PC-3 (cell line): ENCODE measurements around the gene KRTAP12-1. TPM values are rescaled to one million over a fixed set of nuclear protein-coding genes. Genes with fewer than 3 reads are reported as not detected.
"Not testable (repeated sequence)": the region's sequence is repeated elsewhere in the genome, so short reads cannot be mapped to it uniquely, and the experiment has no call there.

Experiments used
- ATAC-seq: fragments of 200-7000 bp; cut with Tn5 transposase; 2 replicates; pipeline ENCODE4 v1.9.1; 2020; ENCODE audit warnings: mild to moderate bottlenecking, moderate library complexity
- BruUV-seq: library from RNA; stranded (reverse); fragments of 400-500 nt; replicated peaks from 2 replicates; lab custom pipeline; 2021; lab: Mats Ljungman, UMichigan
- CTCF ChIA-PET: fragments of 300-600 bp; sonication (Branson Sonifier 250); formaldehyde crosslinking; loops from one replicate; lab custom pipeline; 2022; ENCODE audit warnings: antibody characterized with exemption; lab: Charles Lee
- POLR2A ChIA-PET: fragments of 300-600 bp; sonication (Branson Sonifier 250); formaldehyde crosslinking; loops from one replicate; lab custom pipeline; 2022; ENCODE audit warnings: antibody characterized with exemption; ENCODE audit not compliant: unreplicated experiment; lab: Charles Lee
- DNase-seq: peaks from one replicate; pipeline ENCODE4 v3.0.0-alpha.2; 2015
- H2AFZ ChIP-seq: fragments of 300-600 bp; sonication (generic); 2 replicates; pipeline ENCODE4 v1.6.0; 2016; ENCODE audit warnings: antibody characterized with exemption, low read length
- H3F3A ChIP-seq: fragments of 300-600 bp; sonication (generic); one replicate; pipeline ENCODE4 v1.6.0; 2017; ENCODE audit warnings: antibody characterized with exemption, low read length, control low read depth, mild to moderate bottlenecking; ENCODE audit not compliant: unreplicated experiment
- H3K27ac ChIP-seq: fragments of 300-600 bp; sonication (generic); 2 replicates; pipeline ENCODE4 v1.5.1; 2016; ENCODE audit warnings: mild to moderate bottlenecking, low read length
- H3K27me3 ChIP-seq: fragments of 300-600 bp; sonication (generic); 2 replicates; pipeline ENCODE4 v1.6.1; 2016; ENCODE audit warnings: low read length, mixed read lengths
- H3K36me3 ChIP-seq: fragments of 300-600 bp; sonication (generic); 2 replicates; pipeline ENCODE4 v1.6.1; 2016; ENCODE audit warnings: low read depth, mixed run types, low read length, mixed read lengths
- H3K4me1 ChIP-seq: fragments of 300-600 bp; sonication (generic); 2 replicates; pipeline ENCODE4 v1.5.1; 2016; ENCODE audit warnings: low read length; ENCODE audit not compliant: insufficient read depth
- H3K4me2 ChIP-seq: fragments of 300-600 bp; sonication (generic); 2 replicates; pipeline ENCODE4 v1.6.0; 2016; ENCODE audit warnings: low read length
- H3K4me3 ChIP-seq: fragments of 300-600 bp; sonication (generic); 2 replicates; pipeline ENCODE4 v1.5.1; 2016; ENCODE audit warnings: mild to moderate bottlenecking, low read length, mixed read lengths
- H3K79me2 ChIP-seq: fragments of 300-600 bp; sonication (generic); 2 replicates; pipeline ENCODE4 v1.6.1; 2017; ENCODE audit warnings: low read length, mixed read lengths
- H3K9ac ChIP-seq: fragments of 300-600 bp; sonication (generic); 2 replicates; pipeline ENCODE4 v1.6.0; 2016; ENCODE audit warnings: mild to moderate bottlenecking, low read length
- H3K9me2 ChIP-seq: fragments of 300-600 bp; sonication (generic); replicated peaks from 2 replicates; pipeline ENCODE4 v1.6.1; 2016; ENCODE audit warnings: mixed run types, low read length, mixed read lengths
- H3K9me3 ChIP-seq: fragments of 300-600 bp; sonication (generic); 2 replicates; pipeline ENCODE4 v1.6.1; 2016; ENCODE audit warnings: low read length, mixed read lengths
- H4K20me1 ChIP-seq: fragments of 300-600 bp; sonication (generic); 2 replicates; pipeline ENCODE4 v1.6.1; 2016; ENCODE audit warnings: low read length, mixed read lengths
- EZH2 ChIP-seq: fragments of 300-600 bp; sonication (generic); IDR thresholded peaks from one replicate; pipeline ENCODE4 v1.6.1; 2017; ENCODE audit warnings: antibody characterized with exemption, mild to moderate bottlenecking, low read length; ENCODE audit not compliant: unreplicated experiment
- EZH2phosphoT487 ChIP-seq: fragments of 300-600 bp; sonication (generic); IDR thresholded peaks from 2 replicates; pipeline ENCODE4 v1.6.1; 2018; ENCODE audit warnings: mild to moderate bottlenecking, antibody characterized with exemption, low read length, borderline replicate concordance
- intact Hi-C: fragments of 100-400 bp; cut with micrococcal nuclease; formaldehyde crosslinking; loops from 2 replicates; pipeline ENCODE4 v1.9.0; 2023
- total RNA-seq: library from RNA; depleted of rRNA; stranded (reverse); fragments of >200 nt; gene quantifications from 2 replicates; pipeline ENCODE4 v1.2.3, GENCODE V29; 2014
- TF ChIP-seq, protein P1 (sequence below): fragments of 300-600 bp; sonication (generic); conservative IDR thresholded peaks from 2 replicates; pipeline ENCODE4 v1.5.1; 2017; ENCODE audit warnings: antibody characterized with exemption, low read depth, mild to moderate bottlenecking, low read length

The KRTAP12-1 gene
- total RNA-seq, 1 experiment from 2014 or later = 0.62 TPM

DNA sequence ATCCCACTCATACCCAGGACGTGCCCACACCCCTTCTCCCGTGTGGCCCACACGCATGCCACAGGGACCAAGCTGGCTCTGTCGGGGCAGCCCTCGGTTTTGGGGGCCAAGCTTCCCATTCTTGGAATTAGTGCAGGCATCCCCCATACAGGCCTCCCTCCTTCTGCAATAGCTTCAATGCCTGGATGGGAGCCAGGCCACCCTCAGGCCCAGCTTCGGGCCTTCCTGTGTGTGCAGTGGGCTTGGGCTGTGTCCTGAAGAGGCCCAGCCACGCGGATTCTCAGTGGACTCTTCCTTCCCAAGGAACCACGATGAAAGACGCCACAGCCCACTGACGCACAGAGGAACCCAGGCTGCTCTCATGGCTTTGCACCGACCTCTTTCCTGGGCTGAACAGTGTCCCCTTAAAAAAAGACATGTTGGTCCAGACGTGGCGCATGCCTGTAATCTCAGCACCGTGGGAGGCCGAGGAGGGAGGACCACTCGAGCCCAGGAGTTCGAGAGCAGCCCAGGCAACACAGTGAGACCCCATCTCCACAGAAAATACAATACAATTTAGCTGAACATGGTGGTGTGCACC, 32.4 kb downstream of the KRTAP12-1 start:
- Histone ChIP-seq H3K4me3 (no peak overlapping the region), H3K27ac (no peak overlapping the region), H3K4me2 (no peak overlapping the region), H4K20me1 (no peaks in the 10 kb centered on the region), H2AFZ (no peak overlapping the region), H3K9ac (no peak overlapping the region), H3K9me2 (no peaks in the 10 kb centered on the region), H3K36me3 (no peaks in the 10 kb centered on the region), H3F3A (no peaks in the 10 kb centered on the region), H3K27me3 (no peaks in the 10 kb centered on the region), H3K79me2 (no peaks in the 10 kb centered on the region), H3K9me3 (no peaks in the 10 kb centered on the region), H3K4me1 (no peaks in the 10 kb centered on the region)
- ATAC-seq = no peak
- intact Hi-C loops = no loop called here
- POLR2A ChIA-PET = no interaction called here
- BruUV-seq = no TSS peak
- DNase-seq = no peak
- TF ChIP-seq EZH2phosphoT487 (no peak), EZH2 (no peak)
- TF ChIP-seq, protein P1, sequence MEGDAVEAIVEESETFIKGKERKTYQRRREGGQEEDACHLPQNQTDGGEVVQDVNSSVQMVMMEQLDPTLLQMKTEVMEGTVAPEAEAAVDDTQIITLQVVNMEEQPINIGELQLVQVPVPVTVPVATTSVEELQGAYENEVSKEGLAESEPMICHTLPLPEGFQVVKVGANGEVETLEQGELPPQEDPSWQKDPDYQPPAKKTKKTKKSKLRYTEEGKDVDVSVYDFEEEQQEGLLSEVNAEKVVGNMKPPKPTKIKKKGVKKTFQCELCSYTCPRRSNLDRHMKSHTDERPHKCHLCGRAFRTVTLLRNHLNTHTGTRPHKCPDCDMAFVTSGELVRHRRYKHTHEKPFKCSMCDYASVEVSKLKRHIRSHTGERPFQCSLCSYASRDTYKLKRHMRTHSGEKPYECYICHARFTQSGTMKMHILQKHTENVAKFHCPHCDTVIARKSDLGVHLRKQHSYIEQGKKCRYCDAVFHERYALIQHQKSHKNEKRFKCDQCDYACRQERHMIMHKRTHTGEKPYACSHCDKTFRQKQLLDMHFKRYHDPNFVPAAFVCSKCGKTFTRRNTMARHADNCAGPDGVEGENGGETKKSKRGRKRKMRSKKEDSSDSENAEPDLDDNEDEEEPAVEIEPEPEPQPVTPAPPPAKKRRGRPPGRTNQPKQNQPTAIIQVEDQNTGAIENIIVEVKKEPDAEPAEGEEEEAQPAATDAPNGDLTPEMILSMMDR = no peak
- CTCF ChIA-PET = no interaction called here

DNA sequence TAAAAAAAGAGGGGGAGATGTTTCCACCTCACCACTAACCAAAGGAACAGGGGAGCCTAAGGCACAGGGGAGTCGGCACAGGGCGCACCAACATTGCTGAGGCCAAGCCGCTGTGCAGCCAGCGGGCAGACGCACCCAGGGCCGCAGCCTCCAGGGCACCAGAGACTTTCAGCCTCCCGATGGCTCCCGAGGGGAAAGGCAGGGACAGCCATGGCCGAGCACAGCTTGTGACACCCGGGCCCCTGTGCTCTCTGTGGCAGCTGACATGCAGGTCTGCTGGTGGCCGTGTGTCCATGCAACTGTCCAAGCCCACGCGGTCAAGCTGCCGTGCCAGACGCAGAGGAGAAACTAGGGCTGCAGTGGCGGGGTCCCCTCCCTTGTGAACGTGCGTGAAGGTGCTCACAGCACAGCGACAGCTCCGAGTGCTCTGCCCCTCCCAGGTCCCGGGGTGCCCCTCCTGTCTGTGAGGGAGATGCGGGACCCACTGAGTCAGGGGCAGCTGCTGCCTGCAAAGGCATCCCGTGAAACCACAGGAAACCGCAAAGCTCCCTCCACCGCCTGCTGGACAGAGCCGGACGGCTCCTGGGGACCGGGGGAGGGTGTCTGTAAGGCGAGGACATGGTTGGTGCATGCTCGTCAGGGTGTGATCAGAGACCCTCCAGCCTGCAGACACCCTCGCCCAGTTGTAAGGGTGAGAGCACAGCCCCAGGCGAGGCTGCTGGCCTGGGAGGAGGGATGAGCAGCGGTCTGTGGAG, 33.2 kb downstream of the KRTAP12-1 start:
- Histone ChIP-seq H2AFZ (no peak overlapping the region), H3K79me2 (no peaks in the 10 kb centered on the region), H3K27me3 (no peaks in the 10 kb centered on the region), H3K4me2 (no peak overlapping the region), H4K20me1 (no peaks in the 10 kb centered on the region), H3K4me3 (no peak overlapping the region), H3F3A (no peaks in the 10 kb centered on the region), H3K9me2 (no peaks in the 10 kb centered on the region), H3K27ac (no peak overlapping the region), H3K4me1 (no peaks in the 10 kb centered on the region), H3K9ac (no peak overlapping the region), H3K36me3 (no peaks in the 10 kb centered on the region), H3K9me3 (no peaks in the 10 kb centered on the region)
- POLR2A ChIA-PET = no interaction called here
- TF ChIP-seq EZH2phosphoT487 (no peak), EZH2 (no peak)
- TF ChIP-seq, protein P1 = no peak
- intact Hi-C loops = no loop called here
- no peak for ATAC-seq
- CTCF ChIA-PET = no interaction called here
- BruUV-seq = no TSS peak
- DNase-seq = no peak

DNA sequence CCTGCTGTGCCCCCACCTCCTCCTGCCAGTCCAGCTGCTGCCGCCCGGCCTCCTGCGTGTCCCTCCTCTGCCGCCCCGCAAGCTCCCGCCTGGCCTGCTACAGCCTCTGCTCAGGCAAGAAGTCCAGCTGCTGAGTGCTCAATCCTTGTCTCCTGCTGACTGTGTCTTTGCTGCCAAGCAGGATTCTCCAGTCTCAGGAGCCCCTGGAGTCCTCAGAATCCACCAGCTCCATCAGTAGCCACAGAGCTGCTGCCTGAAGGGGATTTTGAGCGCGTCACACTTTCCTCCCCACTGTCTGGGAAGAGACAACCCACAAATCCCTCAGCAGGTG, 34.8 kb downstream of the KRTAP12-1 start:
- H3F3A ChIP-seq = no peaks in the 10 kb centered on the region
- no peaks in the 10 kb centered on the region for H4K20me1 ChIP-seq
- no peaks in the 10 kb centered on the region for H3K9me3 ChIP-seq
- CTCF ChIA-PET = no interaction called here
- H3K36me3 ChIP-seq = no peaks in the 10 kb centered on the region
- no peaks in the 10 kb centered on the region for H3K4me1 ChIP-seq
- H3K9me2 ChIP-seq = no peaks in the 10 kb centered on the region
- no peaks in the 10 kb centered on the region for H3K27me3 ChIP-seq
- H3K4me2 ChIP-seq = no peak overlapping the region
- no peak overlapping the region for H2AFZ ChIP-seq
- POLR2A ChIA-PET = no interaction called here
- H3K27ac ChIP-seq = no peak overlapping the region
- no peak overlapping the region for H3K4me3 ChIP-seq
- intact Hi-C loops = no loop called here
- DNase-seq = no peak
- TF ChIP-seq, protein P1 = no peak
- TF ChIP-seq EZH2phosphoT487 = no peak
- TF ChIP-seq EZH2 = no peak
- no peak for ATAC-seq
- no peak overlapping the region for H3K9ac ChIP-seq
- no peaks in the 10 kb centered on the region for H3K79me2 ChIP-seq
- no TSS peak for BruUV-seq

DNA sequence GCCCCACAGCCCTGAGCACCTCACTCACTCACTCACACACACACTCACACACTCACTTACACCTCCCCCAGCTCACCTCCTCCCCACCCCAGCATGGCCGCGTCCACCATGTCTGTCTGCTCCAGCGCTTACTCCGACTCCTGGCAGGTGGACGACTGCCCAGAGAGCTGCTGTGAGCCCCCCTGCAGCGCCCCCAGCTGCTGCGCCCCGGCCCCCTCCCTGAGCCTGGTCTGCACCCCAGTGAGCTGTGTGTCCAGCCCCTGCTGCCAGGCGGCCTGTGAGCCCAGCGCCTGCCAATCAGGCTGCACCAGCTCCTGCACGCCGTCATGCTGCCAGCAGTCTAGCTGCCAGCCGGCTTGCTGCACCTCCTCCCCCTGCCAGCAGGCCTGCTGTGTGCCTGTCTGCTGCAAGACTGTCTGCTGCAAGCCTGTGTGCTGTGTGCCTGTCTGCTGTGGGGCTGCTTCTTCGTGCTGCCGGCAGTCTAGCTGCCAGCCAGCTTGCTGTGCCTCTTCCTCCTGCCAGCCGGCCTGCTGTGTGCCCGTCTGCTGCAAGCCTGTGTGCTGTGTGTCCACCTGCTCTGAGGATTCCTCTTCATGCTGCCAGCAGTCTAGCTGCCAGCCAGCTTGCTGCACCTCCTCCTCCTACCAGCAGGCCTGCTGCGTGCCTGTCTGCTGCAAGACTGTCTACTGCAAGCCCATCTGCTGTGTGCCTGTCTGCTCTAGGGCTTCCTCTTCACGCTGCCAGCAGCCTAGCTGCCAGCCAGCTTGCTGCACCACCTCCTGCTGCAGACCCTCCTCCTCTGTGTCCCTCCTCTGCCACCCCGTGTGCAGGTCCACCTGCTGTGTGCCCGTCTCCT, 35.4 kb downstream of the KRTAP12-1 start, which contains the start of gene KRTAP10-11:
Gene KRTAP10-11 (plus strand): TSS at position 49 of the 856 bp plus-strand sequence. CDS start 45 bp downstream, at position 94.
- H3K27ac ChIP-seq, intact Hi-C loops, H3K4me1 ChIP-seq, BruUV-seq, H3K9me3 ChIP-seq, H3K4me2 ChIP-seq, H3K36me3 ChIP-seq, DNase-seq, H3K9me2 ChIP-seq, H3K4me3 ChIP-seq, H3K9ac ChIP-seq, H3K79me2 ChIP-seq, CTCF ChIA-PET, H4K20me1 ChIP-seq, H3K27me3 ChIP-seq, ATAC-seq, POLR2A ChIA-PET, H3F3A ChIP-seq, H2AFZ ChIP-seq: not testable (repeated sequence)
